HL-60/S4 (cell line): ENCODE results near the gene ARHGDIA.
"Not testable (repeated sequence)": the region's sequence is repeated elsewhere in the genome, so short reads cannot be mapped to it uniquely, and the experiment has no call there.

Experiments used
- in situ Hi-C: fragments of 300-500 bp; cut with MboI; formaldehyde crosslinking; loops from 2 replicates; pipeline ENCODE4 v1.14.3; 2022; ENCODE audit warnings: low sequenced_read_pairs

Gene ARHGDIA

GRCh38 chr17:81844887-81845286 lies 26.2 kb downstream of the ARHGDIA start:
- in situ Hi-C loops, result no loop called here

DNA sequence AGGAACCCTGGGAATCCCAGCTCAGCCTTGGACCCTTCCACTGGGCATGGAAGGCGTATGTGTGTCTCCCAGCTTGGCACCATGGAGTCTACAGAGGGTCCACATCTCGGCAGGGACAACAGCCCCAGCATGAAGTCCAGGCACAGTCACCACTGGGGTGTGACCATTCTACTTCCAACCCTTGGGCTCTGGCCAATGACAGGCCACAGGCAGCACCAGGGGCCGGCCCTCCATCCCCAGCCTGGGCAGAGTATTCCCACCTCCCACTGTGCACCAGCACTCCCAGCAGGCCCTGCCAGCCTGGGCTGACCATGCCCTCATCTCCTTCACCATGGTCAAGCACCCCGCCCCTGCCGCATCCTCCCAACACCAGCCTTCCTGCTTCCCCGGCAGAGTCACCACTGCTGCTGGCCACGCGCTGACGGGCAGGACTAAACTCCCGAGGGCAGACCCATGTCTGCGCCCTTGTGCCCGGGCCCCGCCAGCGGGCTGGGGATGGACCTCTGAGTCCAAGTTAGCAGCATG lies 26.7 kb downstream of the ARHGDIA start:
- in situ Hi-C loops, result no loop called here

DNA sequence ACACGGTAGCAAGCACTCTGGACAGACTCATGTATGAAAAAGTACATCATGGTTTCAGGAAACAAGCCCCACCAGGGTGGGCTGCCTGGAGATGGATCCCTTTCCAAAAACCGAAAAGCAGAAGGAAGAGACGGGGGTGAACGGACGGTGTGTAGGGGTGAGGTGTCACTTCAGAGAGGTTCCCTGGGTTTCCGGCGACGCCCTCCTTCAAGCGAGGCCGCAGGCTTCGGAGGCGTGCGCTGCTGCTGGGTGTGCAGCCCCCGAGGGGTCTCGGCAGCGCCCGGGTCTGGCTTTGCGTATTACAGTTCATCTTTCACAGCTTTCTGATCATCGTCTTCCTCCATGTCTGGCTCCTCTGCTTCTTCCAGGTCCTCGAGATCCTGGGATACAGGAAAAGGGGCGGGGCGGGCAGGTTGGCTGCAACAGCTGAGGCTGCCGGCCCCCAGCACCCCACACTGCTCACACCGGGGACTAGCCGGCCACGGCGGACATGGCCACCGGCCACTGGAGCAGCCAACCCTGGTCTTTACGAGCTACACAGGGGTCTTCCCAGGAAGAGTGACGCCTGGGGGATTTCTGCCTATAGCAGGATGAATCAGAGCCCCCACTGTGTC lies 27.3 kb downstream of the ARHGDIA start:
- in situ Hi-C loops, result no loop called here

- in situ Hi-C loops, result no loop called here
Measured at GRCh38 chr17:81842725-81843504, 28.2 kb downstream of the ARHGDIA start.

GRCh38 chr17:81842378-81842724 lies 28.8 kb downstream of the ARHGDIA start:
- in situ Hi-C loops, result no loop called here

GRCh38 chr17:81841866-81842265 lies 29.3 kb downstream of the ARHGDIA start:
- in situ Hi-C loops, result no loop called here

DNA sequence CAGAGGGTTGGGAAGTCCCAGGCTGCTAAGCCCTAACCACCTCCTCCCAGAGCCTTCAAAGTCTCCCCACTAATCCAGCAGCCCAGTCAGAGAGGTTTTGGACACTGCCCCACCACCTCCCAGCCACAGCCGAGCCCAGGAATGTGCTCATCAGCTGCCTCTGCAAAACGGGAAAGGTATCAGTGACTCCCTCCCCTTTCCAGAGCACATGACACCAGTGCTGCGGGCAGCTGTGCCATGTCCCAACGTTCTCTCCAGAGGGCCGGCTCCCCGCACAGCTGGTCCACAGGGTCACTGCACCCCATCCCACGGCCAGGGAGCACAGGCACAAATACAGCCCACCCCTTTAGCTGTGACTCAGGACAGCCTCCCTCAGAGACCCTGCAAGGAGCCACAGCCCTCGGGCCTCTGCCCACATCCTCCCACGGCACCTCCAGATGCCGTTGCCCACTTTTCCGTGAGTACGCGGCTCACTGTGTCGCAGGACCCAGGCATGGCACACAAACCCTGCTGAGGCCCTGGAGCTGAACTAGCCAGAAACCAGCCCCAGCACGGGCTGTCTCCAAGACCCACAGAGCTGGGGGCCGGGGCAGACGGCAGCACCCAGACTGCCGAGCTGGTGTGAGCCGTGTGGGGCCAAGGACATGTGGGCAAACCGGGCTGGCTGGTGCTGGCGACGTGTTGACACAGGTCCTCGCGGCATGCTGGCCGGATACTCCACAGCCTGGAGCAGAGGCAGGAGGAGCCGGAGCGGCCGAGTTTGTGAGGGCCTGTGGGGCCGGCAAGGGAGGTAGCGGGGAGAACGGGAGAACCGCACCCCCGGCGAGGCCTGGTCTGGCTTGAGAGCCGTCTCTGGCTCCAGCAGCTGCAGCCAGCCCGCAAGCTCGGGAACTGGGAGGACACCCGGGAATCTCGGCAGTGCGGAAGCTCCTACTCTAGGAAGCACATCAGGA lies 30.0 kb downstream of the ARHGDIA start:
- in situ Hi-C loops, result no loop called here

GRCh38 chr17:81840059-81840458 lies 31.1 kb downstream of the ARHGDIA start:
- in situ Hi-C loops, result not testable (repeated sequence)

GRCh38 chr17:81839301-81839700 lies 31.8 kb downstream of the ARHGDIA start:
- in situ Hi-C loops, result no loop called here

DNA sequence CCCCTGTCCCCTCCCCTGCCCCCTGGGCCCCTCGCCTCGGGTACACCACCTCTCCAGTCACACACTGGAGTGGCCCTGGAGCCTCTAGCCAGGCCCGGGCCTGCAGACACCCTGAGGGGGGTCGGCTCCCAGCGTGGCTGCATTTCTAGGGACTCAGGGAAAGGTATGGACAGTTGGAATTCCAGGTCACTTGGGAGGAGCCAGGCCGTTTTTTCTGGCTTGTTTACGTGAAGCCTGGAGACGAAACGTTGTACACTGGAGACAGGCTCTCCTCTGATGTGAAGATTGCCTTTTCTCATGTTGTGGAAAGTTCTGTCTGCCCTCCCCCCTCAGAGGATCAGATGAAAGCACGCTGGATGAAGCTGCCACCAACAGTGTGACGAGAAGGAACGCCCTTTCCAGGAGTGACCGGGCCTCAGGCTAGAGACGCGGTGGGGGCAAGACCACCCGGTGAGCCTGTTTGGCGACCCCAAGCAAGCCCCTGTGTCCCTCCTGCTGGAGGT lies 32.3 kb downstream of the ARHGDIA start:
- in situ Hi-C loops, result no loop called here

DNA sequence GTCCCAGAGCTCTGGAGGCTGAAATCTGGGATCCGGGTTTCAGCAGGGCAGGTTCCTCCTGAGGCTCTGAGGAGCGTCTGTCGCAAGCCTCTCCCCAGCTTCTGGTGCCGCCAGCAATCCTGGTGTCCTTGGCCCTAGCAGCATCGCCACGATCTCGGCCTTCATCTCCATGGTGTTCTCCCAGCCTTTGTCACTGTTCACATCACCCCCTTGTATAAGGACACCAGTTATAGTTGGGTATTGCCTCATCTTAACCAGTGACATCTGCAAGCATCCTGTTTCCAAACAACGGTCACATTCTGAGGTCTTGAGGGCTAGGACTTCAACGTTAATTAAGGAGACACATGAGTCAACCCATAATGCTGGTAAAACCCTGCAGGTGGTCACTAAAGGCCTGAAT lies 33.5 kb downstream of the ARHGDIA start:
- in situ Hi-C loops, result no loop called here

GRCh38 chr17:81834831-81835267 lies 36.3 kb downstream of the ARHGDIA start, which contains the start of gene PPP1R27:
PPP1R27 (minus strand) TSS chr17:81835050; CDS start chr17:81834953, 97 bp downstream.
- in situ Hi-C loops, result no loop called here

- in situ Hi-C loops, result no loop called here
Measured at GRCh38 chr17:81833921-81834830, 37.0 kb downstream of the ARHGDIA start.

- in situ Hi-C loops, result no loop called here
Measured at GRCh38 chr17:81833160-81833920, 37.8 kb downstream of the ARHGDIA start, which contains the start of gene MCRIP1. MCRIP1 (minus strand) TSS chr17:81833291; CDS start chr17:81824506, 8,785 bp downstream.

- in situ Hi-C loops, result no loop called here
Measured at GRCh38 chr17:81832608-81833159, 38.5 kb downstream of the ARHGDIA start.

- in situ Hi-C loops, result no loop called here
Measured at GRCh38 chr17:81831957-81832607, 39.1 kb downstream of the ARHGDIA start.

DNA sequence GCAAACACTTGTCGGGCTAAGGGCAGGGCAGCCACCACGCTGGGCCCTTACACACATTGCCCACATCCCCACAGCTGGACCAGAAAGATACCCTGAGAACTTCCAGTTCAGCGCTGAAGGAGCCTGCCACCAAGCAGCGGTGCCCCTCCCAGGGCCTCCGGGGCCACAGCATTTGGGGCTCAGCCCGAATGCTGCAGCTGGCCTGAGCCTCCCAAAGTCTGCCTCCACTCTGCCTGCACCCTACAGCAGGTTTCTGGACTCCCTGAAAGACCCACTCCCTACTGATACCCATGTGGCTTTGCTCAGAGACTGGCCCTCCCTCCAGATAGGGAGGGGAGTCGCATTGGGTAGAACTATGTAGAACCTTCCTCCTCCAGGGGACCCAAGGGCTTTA lies 39.6 kb downstream of the ARHGDIA start:
- in situ Hi-C loops, result no loop called here

DNA sequence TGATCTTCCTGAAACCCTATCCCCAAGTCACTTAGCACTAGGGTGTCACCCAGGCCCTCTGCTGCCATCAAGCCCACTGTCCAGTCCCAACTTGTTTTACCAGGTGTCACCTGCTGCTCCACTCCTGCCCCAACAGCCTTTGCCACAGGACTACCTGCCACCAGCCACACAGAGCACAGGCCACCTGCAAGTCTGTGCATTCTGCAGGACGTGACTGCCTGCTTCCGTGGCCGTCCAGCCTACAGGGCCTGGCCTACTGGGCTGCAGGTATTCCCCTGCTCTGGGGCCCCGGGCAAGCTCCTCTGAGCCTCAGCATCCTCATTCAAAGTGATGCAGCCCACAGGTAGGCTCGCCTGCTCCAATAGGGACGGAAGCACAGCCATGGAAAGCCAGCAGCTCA lies 41.3 kb downstream of the ARHGDIA start:
- in situ Hi-C loops, result no loop called here
